ENCODE measurements around the gene LDLRAP1.
"Not testable (repeated sequence)": the region's sequence is repeated elsewhere in the genome, so short reads cannot be mapped to it uniquely, and the experiment has no call there.

LDLRAP1 gene, protein sequence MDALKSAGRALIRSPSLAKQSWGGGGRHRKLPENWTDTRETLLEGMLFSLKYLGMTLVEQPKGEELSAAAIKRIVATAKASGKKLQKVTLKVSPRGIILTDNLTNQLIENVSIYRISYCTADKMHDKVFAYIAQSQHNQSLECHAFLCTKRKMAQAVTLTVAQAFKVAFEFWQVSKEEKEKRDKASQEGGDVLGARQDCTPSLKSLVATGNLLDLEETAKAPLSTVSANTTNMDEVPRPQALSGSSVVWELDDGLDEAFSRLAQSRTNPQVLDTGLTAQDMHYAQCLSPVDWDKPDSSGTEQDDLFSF

DNA sequence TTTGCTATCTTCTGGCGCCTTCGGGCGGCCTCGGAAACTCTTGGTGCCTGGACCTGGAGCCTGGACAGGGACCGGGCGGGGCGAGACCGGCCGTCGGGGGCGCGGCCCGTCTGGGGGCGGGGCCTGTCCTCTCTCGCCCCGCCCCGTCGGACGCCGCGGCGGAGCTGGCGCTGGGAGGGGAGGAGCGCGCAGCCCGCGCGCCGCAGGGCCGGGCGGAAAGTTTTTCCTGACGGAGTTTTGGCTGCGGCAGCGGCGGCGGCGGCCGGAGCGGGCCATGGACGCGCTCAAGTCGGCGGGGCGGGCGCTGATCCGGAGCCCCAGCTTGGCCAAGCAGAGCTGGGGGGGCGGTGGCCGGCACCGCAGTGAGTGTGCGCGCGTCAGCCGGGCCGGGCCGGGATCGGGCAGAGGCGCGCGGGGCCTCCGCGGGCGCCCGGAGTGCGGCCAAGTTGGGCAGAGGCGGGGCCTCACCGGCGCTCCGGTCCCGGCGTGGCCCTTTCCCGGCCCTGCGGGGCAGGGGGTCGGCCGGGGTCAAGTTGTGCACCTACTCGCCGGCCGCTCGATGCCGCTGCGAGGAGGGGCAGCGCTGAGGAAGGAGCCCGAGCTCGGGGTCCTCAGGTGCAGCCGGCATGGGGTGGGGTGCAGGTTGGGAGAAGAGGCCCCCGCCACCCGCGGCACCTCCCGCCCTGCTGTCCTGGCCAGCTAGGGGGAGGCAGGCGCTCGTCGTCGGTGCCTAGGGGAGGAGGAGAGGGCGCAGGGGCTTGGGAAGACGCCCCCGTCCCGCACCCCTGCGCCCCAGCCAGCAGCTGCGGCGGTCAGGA lies at the start of gene LDLRAP1:
TSS of gene LDLRAP1 (plus strand) at position 182 of the 818 bp plus-strand sequence. CDS start at position 275, 93 bp downstream.
- peak; percentile 77 for DNase-seq (ENCODE audit: low read depth)

DNA sequence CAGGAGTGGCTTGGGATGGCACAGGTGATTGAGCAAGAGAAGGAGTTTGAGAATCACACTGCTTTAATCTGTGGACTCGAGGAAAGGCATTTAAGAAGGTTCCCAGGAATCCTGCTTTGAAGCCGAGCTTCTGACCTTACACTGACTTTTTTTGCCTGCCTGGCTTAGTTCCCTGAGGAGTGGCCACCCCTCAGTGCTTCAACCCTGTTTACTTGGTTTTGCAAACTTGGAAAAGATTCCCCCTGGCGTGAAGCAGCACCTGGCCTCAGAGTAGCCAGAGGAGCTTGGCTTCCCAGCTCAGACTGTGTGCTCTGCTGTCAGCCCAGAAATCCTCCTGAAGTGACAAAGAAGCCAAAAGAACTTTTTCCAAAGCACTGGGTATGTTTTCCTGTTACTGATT lies 48.5 kb upstream of the LDLRAP1 start:
- no peak for DNase-seq (ENCODE audit: low read depth)

DNA sequence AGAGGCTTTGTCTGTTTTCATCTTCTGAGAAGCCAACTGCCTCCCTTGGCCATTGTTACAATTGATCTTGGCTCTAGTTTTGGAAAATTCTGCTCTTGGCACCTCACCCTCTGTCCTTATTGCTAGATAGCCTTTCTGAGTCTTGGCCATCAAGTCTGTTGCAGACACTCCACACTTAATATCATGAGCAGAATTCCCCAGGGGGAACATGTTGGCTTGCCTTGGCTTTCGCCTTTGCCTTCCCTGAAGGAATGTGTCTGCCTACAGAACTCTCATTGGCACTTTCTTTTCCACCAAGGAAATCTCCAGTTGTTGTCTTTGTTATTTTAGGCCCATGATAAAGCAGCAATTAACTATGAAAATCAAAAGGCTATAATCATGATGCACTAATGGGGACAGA lies 42.7 kb upstream of the LDLRAP1 start:
- DNase-seq (ENCODE audit: low read depth), result no peak

DNA sequence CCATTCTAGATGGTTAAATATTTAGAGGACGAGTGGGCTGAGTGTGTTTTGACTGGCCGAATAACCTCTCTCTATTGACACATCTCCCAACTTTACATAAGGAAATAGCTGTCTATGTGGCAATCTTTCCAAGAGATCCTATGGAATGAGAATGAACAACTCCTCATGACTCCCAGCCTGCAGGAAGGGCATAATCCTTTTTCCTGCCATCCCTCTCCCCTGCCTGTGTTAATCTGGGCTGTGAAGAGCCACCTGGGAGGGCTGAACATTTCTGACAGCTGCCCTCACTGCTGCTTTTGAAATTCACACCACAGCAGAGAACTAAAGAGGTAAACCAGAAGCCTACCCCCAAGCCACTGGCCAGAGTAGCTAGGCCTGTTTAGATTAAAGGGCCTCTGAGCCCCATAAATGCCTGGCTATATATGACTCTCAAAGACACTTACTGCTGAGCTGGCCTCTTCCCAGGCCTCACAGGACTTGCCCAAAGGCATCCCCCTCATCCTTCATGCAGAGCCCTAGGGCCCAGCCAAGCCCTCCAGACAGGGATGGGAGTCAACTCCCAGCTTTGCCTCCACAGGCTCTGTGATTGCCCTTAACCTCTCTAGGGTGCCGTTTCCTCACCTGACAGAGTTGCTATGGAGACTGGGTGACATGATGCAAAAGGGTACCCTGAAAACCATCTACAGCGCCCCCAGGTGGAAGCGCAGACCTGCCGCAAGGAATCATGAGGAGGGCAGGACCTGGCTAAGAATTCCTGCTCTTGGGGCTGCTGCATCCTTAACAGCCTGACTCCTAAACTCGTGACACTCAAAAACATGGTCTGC lies 42.0 kb upstream of the LDLRAP1 start:
- DNase-seq (ENCODE audit: low read depth), result peak; percentile 61

DNA sequence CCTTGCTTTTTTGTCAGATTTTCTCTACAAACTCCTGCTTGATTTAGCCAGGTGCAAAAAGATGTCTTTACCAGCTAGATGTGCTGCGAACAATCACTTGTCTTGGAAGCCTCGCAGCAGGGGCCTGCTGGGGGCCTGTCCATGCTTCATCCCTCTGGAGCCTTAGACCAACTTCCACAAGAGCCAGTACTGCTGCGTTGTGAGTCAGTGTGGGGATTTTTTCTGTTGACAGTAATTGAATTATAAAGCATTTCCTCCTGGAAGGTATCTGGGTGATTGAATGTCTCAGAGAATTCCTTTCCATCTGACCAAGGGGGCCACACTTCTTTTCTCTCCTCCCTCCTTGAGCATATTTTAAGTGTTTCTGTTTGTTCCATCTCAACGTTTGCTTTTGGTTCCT lies 40.4 kb upstream of the LDLRAP1 start:
- DNase-seq (ENCODE audit: low read depth), result peak; percentile 64

DNA sequence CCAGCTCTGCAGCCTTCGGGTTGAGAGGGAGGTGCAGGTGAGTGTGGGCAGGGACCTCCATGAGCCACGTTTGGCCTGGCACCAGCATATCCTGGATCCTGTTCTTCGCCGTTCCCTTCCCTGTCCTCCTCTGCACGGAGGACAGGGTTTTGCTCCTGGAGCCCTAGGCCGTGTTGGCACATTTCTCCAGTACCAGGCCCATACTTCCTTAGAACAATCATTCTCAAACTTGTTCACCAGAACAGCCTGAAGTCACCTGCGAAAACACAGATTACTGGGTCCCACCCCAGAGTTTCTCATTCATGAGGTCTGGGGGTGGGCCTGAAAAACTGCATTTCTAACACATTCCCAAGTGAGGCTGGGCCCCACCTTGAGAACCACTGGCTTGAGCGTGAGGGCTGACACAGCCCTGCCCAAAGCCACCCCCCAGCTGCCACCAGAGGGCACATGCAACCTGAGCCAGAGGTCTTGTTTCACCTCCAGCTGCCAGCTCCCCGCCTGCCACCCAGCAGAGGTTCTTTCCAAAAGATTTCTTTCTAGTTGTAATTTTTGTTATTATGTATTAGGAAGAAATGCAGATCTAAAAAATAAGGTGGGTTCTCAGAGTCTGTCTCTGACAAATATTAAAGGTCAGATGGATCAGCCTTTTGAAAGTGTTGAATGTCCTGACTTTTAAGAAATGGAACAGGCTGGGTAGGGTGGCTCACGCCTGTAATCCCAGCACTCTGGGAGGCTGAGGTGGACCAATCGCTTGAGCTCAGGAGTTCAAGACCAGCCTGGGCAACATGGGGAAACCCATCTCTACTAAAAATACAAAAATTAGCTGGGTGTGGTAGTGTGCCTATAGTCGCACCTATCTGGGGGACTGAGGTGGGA lies 39.6 kb upstream of the LDLRAP1 start:
- peak; percentile 42 for DNase-seq (ENCODE audit: low read depth)

DNA sequence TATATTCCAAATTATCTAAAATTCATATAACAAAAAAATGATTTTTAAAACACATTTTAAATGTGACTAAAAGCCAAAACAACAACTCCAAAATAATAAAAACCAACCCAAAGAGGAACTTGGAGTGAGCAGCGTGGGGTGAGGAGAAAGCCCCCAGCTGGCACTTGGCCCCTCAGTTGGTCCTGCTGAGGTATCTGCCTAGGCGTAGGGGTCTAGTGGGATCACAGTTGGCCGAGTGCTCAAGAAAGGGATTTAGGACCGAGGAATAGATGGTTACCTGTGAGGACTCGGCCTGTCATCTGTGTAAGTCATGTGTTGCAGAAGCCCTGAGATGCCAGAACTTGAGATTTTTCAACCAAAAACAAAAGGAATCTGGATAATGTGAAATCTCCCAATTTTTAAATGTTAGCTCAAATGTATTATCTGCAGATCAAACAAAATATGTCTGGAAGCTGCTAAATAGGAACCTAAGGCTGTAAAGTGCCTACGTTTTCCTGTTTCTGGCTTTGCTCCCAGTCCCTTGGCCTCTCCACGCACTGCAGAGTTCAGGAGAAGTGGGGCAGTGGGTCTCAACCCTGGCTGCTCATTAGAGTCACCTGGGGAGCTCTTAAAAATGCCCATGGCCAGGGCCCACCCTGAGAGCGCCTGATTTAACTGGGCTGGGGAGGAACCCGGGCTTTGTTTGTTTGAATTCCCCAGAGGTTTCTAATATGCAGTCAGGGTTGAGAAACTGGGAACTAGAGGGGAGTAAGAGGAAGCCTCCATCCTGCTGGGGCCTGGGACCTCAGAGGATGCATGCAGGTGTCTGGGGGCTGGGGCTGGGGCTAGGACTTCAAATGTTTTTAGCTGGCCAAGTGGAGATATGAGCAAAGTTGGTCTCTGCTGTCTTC lies 38.5 kb upstream of the LDLRAP1 start:
- DNase-seq (ENCODE audit: low read depth), result no peak

DNA sequence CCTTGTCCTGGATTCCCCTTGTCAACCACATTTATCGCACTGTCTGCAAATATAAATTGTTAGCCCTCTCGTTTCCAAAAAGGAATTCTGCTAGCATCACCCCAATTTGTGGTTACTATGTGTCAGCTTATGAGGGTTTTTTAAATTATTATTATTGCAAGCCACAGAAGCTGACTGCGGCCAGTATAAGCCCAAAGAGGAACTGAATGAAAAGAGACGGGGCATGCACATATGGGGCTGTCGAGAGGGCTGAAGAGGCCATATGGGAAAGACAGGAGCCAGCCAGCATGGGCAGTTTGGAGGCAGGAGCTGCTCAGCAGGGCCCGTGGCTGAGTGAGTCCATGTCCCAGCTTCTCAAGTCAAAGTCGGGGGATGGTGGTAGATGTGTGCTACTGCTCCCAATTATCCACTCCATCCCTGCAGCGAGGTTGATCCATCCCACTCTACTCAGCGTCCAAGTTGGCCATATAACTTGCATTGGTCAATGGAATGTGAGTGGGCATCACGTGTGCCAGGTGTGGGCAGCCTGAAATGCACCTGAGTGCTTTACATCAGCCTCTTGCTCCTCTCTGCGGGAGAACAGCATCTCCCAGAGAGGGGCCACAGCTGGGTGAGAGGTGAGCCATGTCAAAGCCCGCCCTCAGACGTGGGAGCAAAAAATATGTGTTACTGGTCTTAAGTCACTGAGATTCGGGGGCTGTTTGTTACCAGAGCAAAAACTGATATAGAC lies 37.6 kb upstream of the LDLRAP1 start:
- DNase-seq (ENCODE audit: low read depth), result no peak

DNA sequence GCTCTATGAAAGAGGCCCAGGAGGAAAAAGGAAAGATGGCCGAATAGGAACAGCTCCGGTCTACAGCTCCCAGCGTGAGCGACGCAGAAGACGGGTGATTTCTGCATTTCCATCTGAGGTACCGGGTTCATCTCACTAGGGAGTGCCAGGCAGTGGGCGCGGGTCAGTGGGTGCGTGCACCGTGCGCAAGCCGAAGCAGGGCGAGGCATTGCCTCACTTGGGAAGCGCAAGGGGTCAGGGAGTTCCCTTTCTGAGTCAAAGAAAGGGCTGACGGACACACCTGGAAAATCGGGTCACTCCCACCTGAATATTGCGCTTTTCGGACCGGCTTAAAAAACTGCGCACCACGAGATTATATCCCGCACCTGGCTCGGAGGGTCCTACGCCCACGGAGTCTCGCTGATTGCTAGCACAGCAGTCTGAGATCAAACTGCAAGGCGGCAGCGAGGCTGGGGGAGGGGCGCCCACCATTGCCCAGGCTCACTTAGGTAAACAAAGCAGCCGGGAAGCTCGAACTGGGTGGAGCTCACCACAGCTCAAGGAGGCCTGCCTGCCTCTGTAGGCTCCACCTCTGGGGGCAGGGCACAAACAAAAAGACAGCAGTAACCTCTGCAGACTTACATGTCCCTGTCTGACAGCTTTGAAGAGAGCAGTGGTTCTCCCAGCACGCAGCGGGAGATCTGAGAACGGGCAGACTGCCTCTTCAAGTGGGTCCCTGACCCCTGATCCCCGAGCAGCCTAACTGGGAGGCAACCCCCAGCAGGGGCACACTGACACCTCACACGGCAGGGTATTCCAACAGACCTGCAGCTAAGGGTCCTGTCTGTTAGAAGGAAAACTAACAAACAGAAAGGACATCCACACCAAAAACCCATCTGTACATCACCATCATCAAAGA lies 36.6 kb upstream of the LDLRAP1 start:
- DNase-seq (ENCODE audit: low read depth), result not testable (repeated sequence)

DNA sequence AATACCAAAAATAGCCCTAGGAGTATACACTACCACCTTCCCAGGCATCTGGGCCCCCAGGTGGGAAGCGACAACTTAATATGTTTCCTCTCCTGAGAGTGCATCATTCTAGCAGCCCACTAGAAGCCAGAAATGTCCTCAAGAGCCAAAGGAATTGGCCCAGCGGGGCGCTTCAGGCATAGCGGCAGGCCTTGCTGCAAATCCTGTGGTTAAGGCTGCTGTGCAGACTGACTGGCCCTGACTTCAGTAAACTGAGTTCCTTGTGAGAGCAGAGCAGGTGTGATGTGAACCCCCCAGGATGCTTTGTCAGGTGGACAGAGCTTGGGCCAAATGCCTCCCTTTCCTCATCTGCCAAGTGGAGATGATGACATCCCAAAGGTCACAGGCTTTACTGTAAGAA lies 29.7 kb upstream of the LDLRAP1 start:
- DNase-seq (ENCODE audit: low read depth), result no peak

DNA sequence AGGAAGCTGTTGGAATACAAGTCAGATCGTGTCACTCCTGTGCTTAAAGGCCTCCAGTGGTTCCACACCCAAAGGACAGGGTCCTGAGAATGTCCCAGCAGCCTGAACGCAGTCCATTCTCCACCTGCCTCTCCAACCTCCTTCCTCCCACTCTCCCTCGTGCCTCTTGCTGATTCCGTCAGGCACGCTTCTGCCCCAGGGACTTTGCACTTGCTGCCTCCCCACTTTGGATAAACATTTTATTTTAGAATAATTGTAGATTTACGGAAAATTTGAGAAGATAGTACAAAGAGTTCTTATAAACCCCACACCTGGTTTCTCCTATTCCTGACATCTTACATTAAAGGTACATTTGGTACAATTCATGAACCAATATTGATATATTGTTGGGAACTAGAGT lies 28.4 kb upstream of the LDLRAP1 start:
- DNase-seq (ENCODE audit: low read depth), result no peak

DNA sequence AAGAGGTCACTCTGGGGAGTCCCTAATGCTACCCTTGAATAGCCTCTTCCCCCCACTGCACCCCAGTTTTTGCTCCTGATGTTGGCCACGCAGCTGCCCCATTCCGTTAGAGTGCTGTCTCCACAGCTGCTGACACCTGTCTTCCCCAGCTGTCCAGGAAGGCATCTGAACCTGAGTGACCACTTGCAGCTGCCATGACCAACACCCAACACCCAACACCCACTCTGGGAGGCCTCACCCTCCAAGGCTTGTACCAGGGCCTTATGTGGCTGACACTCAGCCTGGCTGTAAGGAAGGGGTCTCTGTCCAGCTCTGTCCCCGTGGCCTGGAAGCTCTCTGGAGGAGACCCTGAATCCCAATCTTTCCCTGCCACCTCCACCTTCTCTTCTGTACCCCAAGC lies 26.7 kb upstream of the LDLRAP1 start:
- DNase-seq (ENCODE audit: low read depth), result no peak

DNA sequence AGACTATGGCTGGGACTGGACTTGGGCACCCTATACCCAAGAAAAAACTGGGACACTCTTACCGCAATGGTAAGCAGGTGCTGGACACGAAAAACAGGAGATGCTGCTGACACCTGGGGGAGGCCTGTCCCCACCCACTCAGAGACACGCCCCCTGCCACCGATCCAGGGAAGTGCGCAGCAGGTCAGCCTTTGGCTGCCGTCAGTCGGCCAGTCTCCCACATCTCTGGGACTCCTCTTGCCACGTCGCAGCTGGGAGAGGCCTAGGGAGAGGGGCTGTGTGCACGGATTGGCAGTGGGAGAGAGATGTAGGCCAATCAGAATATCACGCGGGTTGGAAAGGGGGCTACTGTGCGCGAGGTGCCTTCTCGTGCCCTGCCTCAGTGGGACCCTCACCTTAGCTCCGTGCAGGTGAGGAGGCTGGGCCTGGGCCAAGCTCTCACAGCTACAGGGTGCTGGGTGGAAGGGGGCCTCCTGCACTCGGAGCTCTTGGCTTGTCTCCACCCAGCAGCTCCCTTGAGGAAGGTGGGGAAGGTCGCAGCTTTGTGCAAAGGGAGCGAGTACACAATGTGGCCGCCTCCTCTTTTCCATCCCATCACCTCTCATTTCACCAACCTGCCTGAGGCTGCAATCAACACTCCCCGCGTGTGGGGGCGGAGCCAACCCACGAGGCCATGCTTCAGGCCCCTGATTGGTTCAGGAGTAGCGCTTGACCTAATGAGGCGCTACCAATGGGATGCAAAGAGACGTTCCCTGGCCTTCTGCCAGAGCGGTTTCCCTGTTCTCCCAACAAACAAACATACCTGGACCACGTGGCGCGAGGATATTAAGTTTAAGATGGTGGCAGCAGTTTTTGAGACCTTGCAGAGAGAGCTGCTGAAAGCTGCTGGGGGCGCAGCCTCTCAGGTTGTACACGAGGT lies 25.7 kb upstream of the LDLRAP1 start:
- no peak for DNase-seq (ENCODE audit: low read depth)

DNA sequence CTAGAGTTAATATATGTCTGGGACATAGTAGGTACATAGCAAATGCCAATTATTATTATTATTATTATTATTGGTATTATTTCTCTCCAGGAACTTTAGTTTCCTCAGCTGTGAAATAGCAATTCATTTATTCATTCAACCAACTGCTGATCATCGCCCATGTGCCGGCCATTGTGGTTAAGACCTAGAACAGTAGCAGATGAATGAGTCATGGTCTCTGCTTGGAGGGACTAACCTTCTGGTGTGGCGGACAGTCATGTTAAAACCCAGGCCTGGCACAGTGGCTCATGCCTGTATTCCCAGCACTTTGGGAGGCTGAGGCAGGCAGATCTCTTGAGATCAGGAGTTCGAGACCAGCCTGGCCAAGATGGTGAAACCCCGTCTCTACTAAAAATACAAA lies 23.8 kb upstream of the LDLRAP1 start:
- DNase-seq (ENCODE audit: low read depth), result peak; percentile 91

DNA sequence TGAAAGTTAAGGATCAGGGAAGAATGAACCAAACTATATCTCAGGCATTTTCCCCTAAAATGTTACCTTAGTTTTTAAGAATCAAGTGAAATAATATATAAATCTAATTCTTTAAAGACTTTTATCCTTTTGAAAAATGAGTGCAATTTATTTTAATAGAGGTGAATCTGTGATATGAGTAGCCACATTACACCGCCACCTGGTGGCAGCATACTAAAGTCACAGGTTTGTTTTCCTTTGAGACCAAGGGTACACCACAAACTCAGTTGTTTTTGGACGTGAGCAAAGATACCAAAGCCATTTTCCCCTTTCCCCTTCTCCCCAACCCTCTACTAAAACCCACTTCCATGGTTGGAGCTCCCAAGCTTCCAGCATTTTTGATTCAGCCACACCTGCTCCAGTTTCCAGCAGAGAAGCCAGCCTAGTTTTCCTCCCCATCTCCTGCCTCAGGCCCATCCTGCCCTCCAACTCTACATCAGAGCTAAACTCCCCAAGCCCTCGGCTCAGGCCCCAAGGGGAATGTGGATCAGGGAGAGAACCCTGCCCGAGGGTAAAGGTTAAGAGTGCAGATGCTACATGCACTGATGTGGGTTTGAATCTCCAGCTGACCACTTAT lies 22.9 kb upstream of the LDLRAP1 start:
- peak; percentile 71 for DNase-seq (ENCODE audit: low read depth)

DNA sequence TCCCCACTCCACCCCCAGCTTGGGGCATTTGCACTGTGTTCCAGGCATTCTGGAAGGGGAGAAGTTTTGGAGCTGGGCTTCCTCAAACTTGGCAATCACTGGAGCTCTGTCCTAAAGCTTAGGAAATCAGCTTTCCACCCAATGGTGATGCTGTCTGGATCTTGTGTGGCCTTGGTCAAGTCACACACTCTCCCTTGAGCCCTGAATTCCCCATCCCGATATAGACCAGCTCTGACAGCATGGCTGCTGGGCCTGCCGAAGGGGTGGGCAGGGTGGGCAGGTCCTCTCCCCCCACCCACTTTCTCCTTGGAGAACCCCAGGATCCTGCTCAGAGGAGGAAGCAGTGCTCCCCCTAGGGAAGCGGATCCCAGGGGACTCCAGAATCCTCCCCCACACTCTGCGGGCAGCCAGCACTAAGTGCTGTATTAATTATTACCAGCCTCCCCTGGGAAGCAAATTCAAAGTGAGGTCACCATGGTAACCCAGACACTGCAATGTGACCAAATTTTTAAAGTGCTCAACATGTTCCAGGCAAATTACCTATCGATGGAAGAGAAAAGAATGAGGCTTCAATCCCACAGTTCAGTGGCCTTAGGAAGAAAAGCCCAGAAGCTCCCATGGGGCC lies 21.3 kb upstream of the LDLRAP1 start:
- DNase-seq (ENCODE audit: low read depth), result no peak

DNA sequence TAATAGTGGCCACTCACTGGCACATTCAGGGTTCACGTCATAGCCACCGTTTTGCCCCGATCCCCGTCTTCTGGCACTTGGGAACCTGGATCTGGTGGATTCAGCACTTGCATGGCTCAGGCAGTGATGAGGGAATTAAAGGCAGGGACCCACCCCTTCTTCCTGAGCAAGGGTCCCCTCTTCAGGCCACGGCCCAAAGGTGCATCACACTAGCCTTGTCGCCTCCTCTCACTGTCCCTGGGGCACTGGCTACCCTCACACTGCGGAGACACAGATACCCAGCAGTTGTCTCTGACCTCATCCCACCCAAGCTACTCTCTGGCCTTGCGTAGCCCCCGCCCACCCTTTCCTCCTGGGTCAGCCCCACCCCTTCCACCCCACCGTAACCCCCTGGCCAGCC lies 19.9 kb upstream of the LDLRAP1 start:
- DNase-seq (ENCODE audit: low read depth), result peak; percentile 37

Data from ELR (cell line).